Measurements from ENCODE around the gene CLDN25.
"Not testable (repeated sequence)": the region's sequence is repeated elsewhere in the genome, so short reads cannot be mapped to it uniquely, and the experiment has no call there.

Gene CLDN25

GRCh38 chr11:113778111-113778910, 1.3 kb upstream of the CLDN25 start:
- Histone ChIP-seq H4K91ac (ENCODE audit: low read length) (no peak overlapping the region), H3K23ac (ENCODE audit: low read length in 2 of 2) (no peak overlapping the region), H2AK5ac (ENCODE audit: low read length, severe bottlenecking) (no peak overlapping the region), H3K79me1 (replicated peaks; ENCODE audit: low read length, poor library complexity, severe bottlenecking) (no peaks in the 10 kb centered on the region), H2BK5ac (ENCODE audit: low read depth, low read length, poor library complexity, severe bottlenecking) (no peak overlapping the region), H3K9me3 (ENCODE audit: control insufficient read depth, low read length) (no peaks in the 10 kb centered on the region), H3K14ac (ENCODE audit: low read length in 2 of 2) (no peak overlapping the region), H2BK15ac (ENCODE audit: low read depth, poor library complexity, severe bottlenecking) (no peak overlapping the region), H2AFZ (ENCODE audit: low read depth, low read length) (no peak overlapping the region), H4K8ac (ENCODE audit: low read length) (no peak overlapping the region), H3K18ac (ENCODE audit: low read depth in 1 of 2, low read length in 2 of 2) (no peak overlapping the region), H2BK12ac (ENCODE audit: low read length in 2 of 2) (no peak overlapping the region), H3K9ac (ENCODE audit: low read length) (no peak overlapping the region), H3K36me3 (ENCODE audit: control insufficient read depth in 1 of 2, insufficient read depth in 2 of 2, low read depth in 1 of 2, low read length in 2 of 2) (no peaks in the 10 kb centered on the region), H2BK120ac (ENCODE audit: low read depth, low read length) (no peak overlapping the region), H3K4me1 (ENCODE audit: control insufficient read depth, insufficient read depth, low read depth, low read length) (no peaks in the 10 kb centered on the region), H3K27ac (ENCODE audit: low read length, poor library complexity, severe bottlenecking) (no peak overlapping the region), H3K27me3 (ENCODE audit: control insufficient read depth in 1 of 2, insufficient read depth in 1 of 2, low read length in 2 of 2) (peaks cover 14 to 42% of the 10 kb centered on the region in 2 experiments), H3K4ac (ENCODE audit: low read depth in 1 of 2, low read length in 2 of 2) (no peak overlapping the region), H3K4me3 (ENCODE audit: insufficient read depth in 1 of 2, low read depth in 1 of 2, low read length in 2 of 2) (no peak overlapping the region), H3K4me2 (ENCODE audit: low read length, poor library complexity, severe bottlenecking) (no peak overlapping the region)
- WGBS = 72% methylated on average over 10 of the region's 11 CpGs
- DNase-seq = peak; percentile 6

GRCh38 chr11:113781682-113782081, 2.1 kb downstream of the CLDN25 start:
- Histone ChIP-seq H2AK5ac (ENCODE audit: low read length, severe bottlenecking) (no peak overlapping the region), H2AFZ (ENCODE audit: low read depth, low read length) (no peak overlapping the region), H2BK15ac (ENCODE audit: low read depth, poor library complexity, severe bottlenecking) (no peak overlapping the region), H4K91ac (ENCODE audit: low read length) (no peak overlapping the region), H4K8ac (ENCODE audit: low read length) (no peak overlapping the region), H3K36me3 (ENCODE audit: control insufficient read depth in 1 of 2, insufficient read depth in 2 of 2, low read depth in 1 of 2, low read length in 2 of 2) (no peaks in the 10 kb centered on the region), H3K4me2 (ENCODE audit: low read length, poor library complexity, severe bottlenecking) (no peak overlapping the region), H3K4ac (ENCODE audit: low read depth in 1 of 2, low read length in 2 of 2) (no peak overlapping the region), H3K9ac (ENCODE audit: low read length) (no peak overlapping the region), H3K27me3 (ENCODE audit: control insufficient read depth in 1 of 2, insufficient read depth in 1 of 2, low read length in 2 of 2) (peaks cover 16 to 34% of the 10 kb centered on the region in 2 experiments), H2BK12ac (ENCODE audit: low read length in 2 of 2) (no peak overlapping the region), H3K23ac (ENCODE audit: low read length in 2 of 2) (peak overlapping the region in 1 of 2 experiments; percentile 40), H3K4me3 (ENCODE audit: insufficient read depth in 1 of 2, low read depth in 1 of 2, low read length in 2 of 2) (no peak overlapping the region), H3K79me1 (replicated peaks; ENCODE audit: low read length, poor library complexity, severe bottlenecking) (no peaks in the 10 kb centered on the region), H3K18ac (ENCODE audit: low read depth in 1 of 2, low read length in 2 of 2) (no peak overlapping the region), H3K4me1 (ENCODE audit: control insufficient read depth, insufficient read depth, low read depth, low read length) (no peaks in the 10 kb centered on the region), H2BK5ac (ENCODE audit: low read depth, low read length, poor library complexity, severe bottlenecking) (no peak overlapping the region), H3K14ac (ENCODE audit: low read length in 2 of 2) (no peak overlapping the region), H3K27ac (ENCODE audit: low read length, poor library complexity, severe bottlenecking) (no peak overlapping the region), H2BK120ac (ENCODE audit: low read depth, low read length) (no peak overlapping the region), H3K9me3 (ENCODE audit: control insufficient read depth, low read length) (no peaks in the 10 kb centered on the region)
- no peak for DNase-seq
- 80% methylated on average over 5 of the region's 5 CpGs for WGBS

- WGBS = 100% methylated on average over 1 of the region's 1 CpG
- Histone ChIP-seq H2AFZ (ENCODE audit: low read depth, low read length) (no peak overlapping the region), H3K18ac (ENCODE audit: low read depth in 1 of 2, low read length in 2 of 2) (no peak overlapping the region), H2BK15ac (ENCODE audit: low read depth, poor library complexity, severe bottlenecking) (no peak overlapping the region), H4K8ac (ENCODE audit: low read length) (no peak overlapping the region), H3K9ac (ENCODE audit: low read length) (no peak overlapping the region), H2AK5ac (ENCODE audit: low read length, severe bottlenecking) (no peak overlapping the region), H2BK120ac (ENCODE audit: low read depth, low read length) (no peak overlapping the region), H3K4me2 (ENCODE audit: low read length, poor library complexity, severe bottlenecking) (no peak overlapping the region), H3K4ac (ENCODE audit: low read depth in 1 of 2, low read length in 2 of 2) (no peak overlapping the region), H2BK5ac (ENCODE audit: low read depth, low read length, poor library complexity, severe bottlenecking) (no peak overlapping the region), H3K4me3 (ENCODE audit: insufficient read depth in 1 of 2, low read depth in 1 of 2, low read length in 2 of 2) (no peak overlapping the region), H3K23ac (ENCODE audit: low read length in 2 of 2) (no peak overlapping the region), H3K36me3 (ENCODE audit: control insufficient read depth in 1 of 2, insufficient read depth in 2 of 2, low read depth in 1 of 2, low read length in 2 of 2) (no peaks in the 10 kb centered on the region), H3K14ac (ENCODE audit: low read length in 2 of 2) (no peak overlapping the region), H3K27ac (ENCODE audit: low read length, poor library complexity, severe bottlenecking) (no peak overlapping the region), H4K91ac (ENCODE audit: low read length) (no peak overlapping the region), H3K9me3 (ENCODE audit: control insufficient read depth, low read length) (no peaks in the 10 kb centered on the region), H3K79me1 (replicated peaks; ENCODE audit: low read length, poor library complexity, severe bottlenecking) (no peaks in the 10 kb centered on the region), H3K27me3 (ENCODE audit: control insufficient read depth in 1 of 2, insufficient read depth in 1 of 2, low read length in 2 of 2) (peaks cover 16 to 31% of the 10 kb centered on the region in 2 experiments), H3K4me1 (ENCODE audit: control insufficient read depth, insufficient read depth, low read depth, low read length) (no peaks in the 10 kb centered on the region), H2BK12ac (ENCODE audit: low read length in 2 of 2) (no peak overlapping the region)
- no peak for DNase-seq
Observed at GRCh38 chr11:113782134-113782533, 2.5 kb downstream of the CLDN25 start.

- not testable (repeated sequence) for H3K27ac ChIP-seq (ENCODE audit: low read length, poor library complexity, severe bottlenecking); H3K23ac ChIP-seq (ENCODE audit: low read length in 2 of 2); H3K4ac ChIP-seq (ENCODE audit: low read depth in 1 of 2, low read length in 2 of 2); H3K79me1 ChIP-seq (replicated peaks; ENCODE audit: low read length, poor library complexity, severe bottlenecking); DNase-seq; H2AK5ac ChIP-seq (ENCODE audit: low read length, severe bottlenecking); H4K91ac ChIP-seq (ENCODE audit: low read length); H3K14ac ChIP-seq (ENCODE audit: low read length in 2 of 2); H4K8ac ChIP-seq (ENCODE audit: low read length); H2BK120ac ChIP-seq (ENCODE audit: low read depth, low read length); H3K36me3 ChIP-seq (ENCODE audit: control insufficient read depth in 1 of 2, insufficient read depth in 2 of 2, low read depth in 1 of 2, low read length in 2 of 2); H2BK12ac ChIP-seq (ENCODE audit: low read length in 2 of 2); H3K4me1 ChIP-seq (ENCODE audit: control insufficient read depth, insufficient read depth, low read depth, low read length); H2AFZ ChIP-seq (ENCODE audit: low read depth, low read length); H3K9me3 ChIP-seq (ENCODE audit: control insufficient read depth, low read length); H3K4me3 ChIP-seq (ENCODE audit: insufficient read depth in 1 of 2, low read depth in 1 of 2, low read length in 2 of 2); H3K18ac ChIP-seq (ENCODE audit: low read depth in 1 of 2, low read length in 2 of 2); H3K4me2 ChIP-seq (ENCODE audit: low read length, poor library complexity, severe bottlenecking); H3K9ac ChIP-seq (ENCODE audit: low read length); H3K27me3 ChIP-seq (ENCODE audit: control insufficient read depth in 1 of 2, insufficient read depth in 1 of 2, low read length in 2 of 2); H2BK15ac ChIP-seq (ENCODE audit: low read depth, poor library complexity, severe bottlenecking); H2BK5ac ChIP-seq (ENCODE audit: low read depth, low read length, poor library complexity, severe bottlenecking)
- WGBS = 97% methylated on average over 22 of the region's 22 CpGs
Observed at GRCh38 chr11:113789016-113789415, 9.4 kb downstream of the CLDN25 start.

Measured in mesenchymal stem cell (in vitro differentiated cells and primary cell).